ENCODE data around the gene LAPTM5. TPM values are rescaled to one million over a fixed set of nuclear protein-coding genes. Genes with fewer than 3 reads are reported as not detected.

The LAPTM5 gene
- total RNA-seq, 1 experiment from 2014 or later, result 0.15 TPM

- WGBS (ENCODE audit: extremely low coverage, insufficient read length, low lambda C conversion rate), result no CpG with 5 or more reads among the region's 4 CpGs
- Histone ChIP-seq H2BK12ac (ENCODE audit: insufficient read length, low read depth, low read length) (no peak overlapping the region), H4K20me1 (ENCODE audit: control insufficient read depth, insufficient read depth, insufficient read length) (no peaks in the 10 kb centered on the region), H3K4ac (ENCODE audit: low read depth, low read length) (no peak overlapping the region), H2BK5ac (ENCODE audit: insufficient read length, low read length) (no peak overlapping the region), H3K18ac (ENCODE audit: insufficient read length, low read depth, low read length) (no peak overlapping the region), H4K8ac (replicated peaks; ENCODE audit: insufficient read length, low read depth, low read length) (no peak overlapping the region), H3K4me1 (ENCODE audit: insufficient read depth, low read length) (no peaks in the 10 kb centered on the region), H3K9ac (ENCODE audit: extremely low read depth, insufficient read length, low read length) (no peak overlapping the region), H3K79me1 (ENCODE audit: insufficient read depth, low read depth, low read length, poor library complexity, severe bottlenecking) (no peaks in the 10 kb centered on the region), H3K56ac (ENCODE audit: insufficient read length, low read depth, low read length) (no peak overlapping the region), H3T11ph (ENCODE audit: low read length) (no peak overlapping the region), H3K27ac (ENCODE audit: insufficient read length, low read depth, low read length) (no peak overlapping the region), H3K14ac (ENCODE audit: insufficient read depth, low read length) (no peak overlapping the region), H4K91ac (ENCODE audit: insufficient read length, low read depth, low read length) (no peak overlapping the region), H3K23ac (ENCODE audit: insufficient read length, low read depth, low read length) (no peak overlapping the region), H4K5ac (ENCODE audit: insufficient read length, low read depth, low read length) (no peak overlapping the region), H2BK15ac (ENCODE audit: low read depth, low read length) (no peak overlapping the region), H3K79me2 (ENCODE audit: insufficient read depth, low read length) (no peaks in the 10 kb centered on the region), H3K4me2 (ENCODE audit: insufficient read depth, insufficient read length, low read length) (no peak overlapping the region), H3K23me2 (ENCODE audit: insufficient read length, low read depth, low read length, poor library complexity, severe bottlenecking) (no peaks in the 10 kb centered on the region), H2BK20ac (ENCODE audit: low read depth, low read length, poor library complexity, severe bottlenecking) (no peak overlapping the region), H3K9me3 (ENCODE audit: control insufficient read depth, low read depth, low read length) (no peaks in the 10 kb centered on the region), H2AFZ (ENCODE audit: low read length) (no peak overlapping the region), H2BK120ac (ENCODE audit: low read depth, low read length, poor library complexity, severe bottlenecking) (no peak overlapping the region), H2AK5ac (ENCODE audit: insufficient read length, low read length) (no peak overlapping the region), H3K27me3 (ENCODE audit: insufficient read depth, low read length) (no peaks in the 10 kb centered on the region)
- H3K36me3 Mint-ChIP-seq (ENCODE audit: insufficient read depth in 1 of 3, low read depth in 3 of 3), result no peaks in the 10 kb centered on the region
- no peaks in the 10 kb centered on the region for H3K27me3 Mint-ChIP-seq (ENCODE audit: low read depth)
- no peaks in the 10 kb centered on the region for H3K9me3 Mint-ChIP-seq
- DNase-seq, result no peak
- H3K4me3 Mint-ChIP-seq, result no peak overlapping the region
- no peak overlapping the region for H3K27ac Mint-ChIP-seq
- H3K4me1 Mint-ChIP-seq, result peaks cover 0 to 2% of the 10 kb centered on the region in 2 experiments; a peak in 1 of 4 replicates
- TF ChIP-seq, protein P1, sequence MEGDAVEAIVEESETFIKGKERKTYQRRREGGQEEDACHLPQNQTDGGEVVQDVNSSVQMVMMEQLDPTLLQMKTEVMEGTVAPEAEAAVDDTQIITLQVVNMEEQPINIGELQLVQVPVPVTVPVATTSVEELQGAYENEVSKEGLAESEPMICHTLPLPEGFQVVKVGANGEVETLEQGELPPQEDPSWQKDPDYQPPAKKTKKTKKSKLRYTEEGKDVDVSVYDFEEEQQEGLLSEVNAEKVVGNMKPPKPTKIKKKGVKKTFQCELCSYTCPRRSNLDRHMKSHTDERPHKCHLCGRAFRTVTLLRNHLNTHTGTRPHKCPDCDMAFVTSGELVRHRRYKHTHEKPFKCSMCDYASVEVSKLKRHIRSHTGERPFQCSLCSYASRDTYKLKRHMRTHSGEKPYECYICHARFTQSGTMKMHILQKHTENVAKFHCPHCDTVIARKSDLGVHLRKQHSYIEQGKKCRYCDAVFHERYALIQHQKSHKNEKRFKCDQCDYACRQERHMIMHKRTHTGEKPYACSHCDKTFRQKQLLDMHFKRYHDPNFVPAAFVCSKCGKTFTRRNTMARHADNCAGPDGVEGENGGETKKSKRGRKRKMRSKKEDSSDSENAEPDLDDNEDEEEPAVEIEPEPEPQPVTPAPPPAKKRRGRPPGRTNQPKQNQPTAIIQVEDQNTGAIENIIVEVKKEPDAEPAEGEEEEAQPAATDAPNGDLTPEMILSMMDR (conservative IDR thresholded peaks at IDR 0.05), result no peak
Observed at GRCh38 chr1:30704271-30704670, 53.3 kb downstream of the LAPTM5 start.
